ENCODE results near the gene PRKCQ.
"Not testable (repeated sequence)": the region's sequence is repeated elsewhere in the genome, so short reads cannot be mapped to it uniquely, and the experiment has no call there.

PRKCQ gene

DNA sequence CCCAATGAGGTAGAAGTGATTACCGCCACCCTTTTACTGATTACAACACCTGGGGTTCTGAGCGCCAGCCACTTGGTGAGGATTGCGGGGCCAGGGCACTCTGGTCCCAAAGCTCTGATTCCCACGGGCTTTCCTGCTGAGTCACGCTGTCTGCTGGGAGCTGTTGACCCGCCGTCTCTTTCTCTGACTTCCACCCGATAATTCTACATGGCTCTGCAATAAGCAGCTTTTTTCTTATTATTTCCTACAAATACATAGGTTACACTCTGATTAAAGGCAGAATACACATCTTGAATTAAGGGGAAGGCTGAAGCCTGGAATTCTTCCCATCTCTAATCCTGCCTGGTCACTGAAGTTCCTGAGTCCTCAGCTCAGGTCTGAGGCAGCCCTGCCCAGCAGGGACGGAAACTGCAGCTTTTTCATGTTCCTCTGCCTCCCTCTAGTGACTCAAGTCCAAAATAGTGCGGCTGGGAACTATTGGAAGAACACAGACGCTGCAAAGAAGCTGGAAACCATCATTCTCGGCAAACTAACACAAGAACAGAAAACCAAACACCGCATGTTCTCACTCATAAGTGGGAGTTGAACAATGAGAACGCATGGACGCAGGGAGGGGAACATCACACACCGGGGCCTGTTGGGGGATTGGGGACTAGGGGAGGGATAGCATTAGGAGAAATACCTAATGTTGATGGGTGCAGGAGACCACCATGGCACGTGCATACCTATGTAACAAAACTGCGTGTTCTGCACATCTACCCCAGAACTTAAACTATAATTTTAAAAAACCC, 178.3 kb downstream of the PRKCQ start:
- DNase-seq = peak; percentile 91

DNA sequence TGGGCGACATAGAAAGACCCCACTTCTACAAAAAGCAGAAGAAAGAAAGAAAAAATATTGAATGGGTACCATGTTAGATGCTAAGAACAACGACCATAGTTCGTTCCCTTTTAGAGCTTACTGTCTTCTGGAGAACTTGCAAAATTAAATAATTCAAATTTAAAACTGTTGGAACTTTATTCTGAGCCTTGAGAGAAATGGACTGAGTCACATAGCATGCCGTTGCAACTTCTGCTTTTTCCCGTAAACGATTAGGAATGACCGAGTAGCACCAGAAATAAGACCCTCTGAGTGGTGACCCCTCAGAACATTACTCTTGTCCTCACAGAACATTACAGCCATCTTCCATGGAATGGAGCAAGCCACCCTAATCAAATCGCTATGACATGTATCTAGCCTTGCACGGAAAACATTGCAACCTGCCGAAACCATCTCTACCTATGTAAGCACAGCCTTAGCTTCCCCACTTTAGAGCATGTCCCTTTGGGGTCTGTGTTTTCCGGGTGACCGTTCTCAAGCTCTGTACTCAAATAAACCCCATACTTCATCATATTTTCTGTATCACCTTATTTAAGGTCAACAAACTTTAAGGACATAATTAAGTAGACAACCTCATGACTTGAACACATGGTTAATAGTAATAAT, 179.1 kb downstream of the PRKCQ start:
- DNase-seq = peak; percentile 36

DNA sequence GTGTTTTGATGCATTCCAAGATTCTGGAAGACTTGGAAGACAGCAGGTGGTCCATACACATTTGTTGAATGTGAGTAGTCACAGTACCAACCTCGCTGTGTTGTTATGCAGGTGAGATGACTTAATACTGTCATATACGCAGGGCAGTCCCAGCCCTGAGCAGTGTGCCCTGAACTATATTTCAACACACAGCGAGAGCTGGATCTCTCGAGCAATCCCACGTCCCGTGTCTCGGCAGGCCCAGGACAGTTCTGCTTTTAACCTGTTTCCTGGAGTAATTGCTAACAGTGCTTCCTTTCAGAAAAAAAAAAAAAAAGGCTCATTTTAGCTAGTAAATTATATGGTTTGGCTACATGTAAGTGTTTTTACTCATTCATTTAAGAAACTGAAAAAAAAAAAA, 179.7 kb downstream of the PRKCQ start:
- peak; percentile 45 for DNase-seq

DNA sequence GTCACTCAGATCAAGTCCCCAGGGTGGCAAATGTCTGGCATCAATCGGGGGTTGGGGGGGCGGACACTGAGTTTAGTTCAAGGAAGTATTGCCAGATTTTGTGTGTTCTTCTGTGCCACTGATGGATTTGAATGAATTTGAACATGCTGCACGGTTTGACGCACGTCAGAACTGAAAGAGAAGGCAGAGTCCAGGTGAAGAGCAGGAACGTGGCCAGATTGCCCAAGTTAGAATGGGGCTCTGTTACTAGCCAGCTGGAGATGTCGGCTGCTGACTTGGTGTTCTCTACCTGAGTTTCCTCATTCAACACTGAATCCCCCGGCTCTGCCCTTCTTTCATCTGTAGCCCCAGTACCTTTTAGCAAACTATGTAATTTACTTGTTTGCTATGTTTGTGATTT, 180.2 kb downstream of the PRKCQ start:
- DNase-seq = no peak

DNA sequence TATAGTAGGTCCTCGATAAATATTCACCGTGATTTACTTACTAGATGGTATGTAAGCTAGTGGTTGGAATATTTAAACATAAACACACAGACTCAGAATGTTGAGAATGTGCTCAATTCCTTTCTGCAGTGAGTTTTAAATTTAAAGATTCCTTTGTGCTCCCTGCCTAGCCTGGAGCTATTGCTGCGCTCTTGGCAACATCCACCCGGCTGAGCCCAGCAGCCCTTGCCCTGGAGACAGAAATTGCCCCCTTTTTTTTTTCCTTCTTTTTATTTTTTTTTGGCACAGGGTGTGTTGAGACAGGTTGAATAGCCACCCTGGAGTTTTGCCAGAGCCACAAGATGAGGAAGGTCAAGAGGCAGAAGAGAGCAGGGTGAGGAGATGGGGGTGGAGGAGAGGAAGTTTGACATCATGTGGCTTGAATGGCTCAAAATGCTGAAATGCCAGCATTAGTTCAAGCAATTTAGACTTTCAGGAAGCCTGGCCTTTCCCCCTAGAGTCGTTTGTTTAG, 180.8 kb downstream of the PRKCQ start:
- DNase-seq = peak; percentile 68

DNA sequence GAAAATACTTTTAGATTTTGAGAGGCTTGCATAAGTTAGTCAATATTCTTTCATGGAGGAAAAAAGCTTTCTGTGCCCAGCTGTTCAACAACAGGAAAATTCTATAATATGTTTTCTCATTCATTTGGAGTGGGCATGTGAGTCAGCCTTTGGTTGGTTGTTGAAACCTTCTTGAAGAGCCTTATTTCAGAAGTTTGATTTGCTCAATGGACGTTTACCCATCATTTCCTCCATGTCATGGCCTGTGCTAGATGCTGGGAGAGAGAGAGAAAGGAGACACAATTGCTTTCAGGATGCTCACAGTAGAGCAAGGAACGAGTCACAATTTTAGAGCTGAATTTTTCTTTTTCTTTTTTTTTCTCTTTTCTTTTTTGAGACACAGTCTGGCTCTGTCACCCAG, 181.7 kb downstream of the PRKCQ start:
- no peak for DNase-seq

DNA sequence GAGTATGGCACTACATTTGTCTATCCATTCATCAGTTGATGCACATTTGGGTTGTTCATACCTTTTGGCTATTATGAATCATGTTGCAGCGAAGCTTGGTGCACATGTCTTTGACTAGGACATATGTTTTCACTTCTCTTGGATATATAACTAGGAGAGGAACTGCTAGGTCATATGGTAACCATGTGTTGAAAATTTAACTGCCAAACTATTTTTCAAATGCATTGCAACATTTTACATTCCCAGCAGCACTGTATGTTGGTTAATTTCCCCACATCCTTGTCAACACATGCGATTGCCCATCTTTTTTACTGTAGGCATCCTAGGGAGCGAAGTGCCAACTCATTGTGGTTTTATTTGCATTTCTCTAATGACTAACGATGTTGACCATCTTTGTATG, 183.4 kb downstream of the PRKCQ start:
- peak; percentile 83 for DNase-seq

DNA sequence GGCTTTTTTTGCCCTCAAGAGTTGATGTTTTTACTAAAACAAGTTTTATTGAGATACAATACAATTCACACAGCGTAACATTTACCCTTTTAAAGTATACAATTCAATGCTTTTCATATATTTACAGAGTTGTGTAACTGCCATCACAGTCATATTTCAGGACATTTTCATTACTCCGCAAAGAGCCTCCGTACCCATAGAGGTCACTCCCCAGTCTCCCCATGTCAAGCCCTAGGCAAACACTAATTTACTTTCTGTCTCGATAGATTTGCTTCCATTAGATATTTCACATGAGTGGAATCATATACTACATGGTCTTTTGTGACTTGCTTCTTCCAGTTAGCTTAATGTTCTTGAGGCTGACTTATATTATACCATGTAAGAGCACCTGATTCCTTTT, 183.8 kb downstream of the PRKCQ start:
- DNase-seq = no peak

DNA sequence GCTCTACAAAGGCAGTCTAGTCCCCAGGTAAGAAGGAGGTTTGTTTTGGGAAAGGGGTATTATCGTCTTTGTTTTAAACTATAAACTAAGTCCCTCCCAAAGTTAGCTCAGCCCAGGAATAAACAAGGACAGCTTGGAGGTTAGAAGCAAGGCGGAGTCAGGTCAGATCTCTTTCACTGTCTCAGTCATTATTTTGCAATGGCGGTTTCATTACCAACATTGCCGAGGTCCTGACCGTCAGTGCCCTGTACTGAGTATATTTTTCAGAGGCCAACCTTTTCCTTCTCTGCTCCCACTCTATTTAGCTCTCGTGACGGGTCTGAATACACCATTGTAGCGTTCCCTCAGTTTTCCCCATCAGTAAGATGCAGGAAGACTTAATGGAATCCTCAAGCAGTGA, 184.5 kb downstream of the PRKCQ start:
- DNase-seq = no peak

DNA sequence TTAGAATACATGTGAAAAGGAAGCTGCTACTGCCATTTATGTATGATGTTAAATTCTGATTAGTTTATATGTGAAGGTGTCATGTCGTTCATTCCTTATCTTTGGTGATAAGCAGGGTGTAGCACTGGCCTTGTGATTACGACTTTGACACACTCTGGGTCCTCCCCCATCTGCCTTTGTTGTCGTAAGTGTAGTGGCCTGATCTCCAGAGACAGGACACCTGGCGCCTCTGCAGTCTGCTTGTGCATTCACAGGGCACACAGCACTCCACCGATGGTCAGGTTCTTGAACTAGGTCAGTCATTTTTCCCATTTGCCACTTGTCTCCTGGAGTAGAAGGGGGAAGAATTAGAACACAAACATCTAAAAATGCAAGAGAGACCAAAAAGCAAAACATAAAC, 186.0 kb downstream of the PRKCQ start:
- no peak for DNase-seq

DNA sequence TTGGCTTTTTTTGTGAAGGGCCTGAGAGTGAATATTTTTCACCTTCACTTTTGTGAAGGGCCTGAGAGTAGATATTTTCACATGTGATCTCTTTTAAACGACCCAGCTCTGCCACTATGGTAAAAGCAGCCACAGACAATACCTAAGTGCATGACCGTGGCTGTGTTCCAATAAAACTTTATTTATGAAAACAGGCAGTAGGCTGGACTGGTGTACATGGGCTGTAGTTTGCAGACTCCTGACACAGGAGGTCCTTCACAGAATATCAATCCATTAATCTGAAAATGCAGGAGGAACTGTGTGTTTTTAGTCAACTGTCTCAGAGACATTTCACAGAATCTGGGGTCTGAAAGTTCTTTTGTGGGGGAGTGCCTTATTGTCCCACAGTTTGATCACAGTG, 186.9 kb downstream of the PRKCQ start:
- no peak for DNase-seq

DNA sequence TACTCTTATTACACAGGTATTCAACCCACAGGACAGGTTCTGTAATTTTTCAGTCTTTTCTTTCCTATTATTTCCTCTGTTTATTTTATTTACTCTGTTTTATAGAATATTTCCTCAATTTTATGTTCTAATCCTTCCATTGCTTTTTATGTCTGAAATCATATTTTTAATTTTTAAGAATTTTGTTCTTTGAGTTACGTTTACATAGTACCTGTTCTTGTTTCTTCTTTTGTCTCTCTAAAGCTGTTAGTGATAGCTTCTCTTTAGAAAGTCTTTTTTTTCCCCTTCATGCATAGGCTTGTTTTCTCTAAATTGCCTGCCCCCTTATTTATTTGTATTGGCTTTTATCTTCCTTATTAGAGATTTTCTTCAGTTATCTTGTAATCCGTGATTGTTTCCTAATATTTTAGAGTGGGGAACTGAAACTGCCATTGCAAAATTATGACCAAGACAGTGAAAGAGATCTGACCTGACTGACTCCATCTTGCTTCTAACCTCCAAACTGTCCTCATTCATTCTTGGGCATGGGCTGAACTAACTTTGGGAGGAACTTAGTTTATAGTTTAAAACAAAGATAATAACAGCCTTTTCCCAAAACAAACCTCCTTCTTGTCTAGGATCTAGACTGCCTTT, 189.7 kb downstream of the PRKCQ start:
- DNase-seq = no peak

DNA sequence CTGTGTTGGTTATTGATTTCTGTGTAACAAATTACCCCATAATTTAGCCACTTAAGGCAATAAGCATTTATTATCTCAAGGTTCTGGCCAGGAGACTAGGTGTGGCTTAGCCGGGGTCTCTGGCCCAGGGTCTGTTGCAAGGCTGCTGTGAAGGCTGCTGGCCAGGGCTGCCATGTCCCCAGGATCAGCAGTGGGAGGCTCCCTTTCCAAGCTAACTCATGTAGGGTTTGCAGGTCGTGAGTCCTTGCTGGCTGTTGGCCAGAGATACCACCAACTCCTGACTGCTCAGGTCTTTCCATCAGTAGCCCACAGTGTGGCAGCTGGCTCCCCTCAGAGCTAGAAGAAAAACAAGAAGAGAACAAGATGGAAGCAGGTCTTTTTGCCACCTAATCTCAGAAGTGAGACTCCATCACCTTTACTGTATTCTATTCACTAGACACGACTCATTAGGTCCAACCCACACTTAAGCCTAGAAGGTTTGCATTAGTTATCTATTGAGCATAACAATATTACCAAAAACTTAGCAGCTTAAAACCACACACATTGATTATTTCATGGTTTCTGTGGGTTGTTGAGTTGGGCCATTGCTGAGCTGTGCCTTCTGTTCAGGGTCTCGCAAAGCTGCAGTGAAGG, 191.7 kb downstream of the PRKCQ start:
- no peak for DNase-seq

DNA sequence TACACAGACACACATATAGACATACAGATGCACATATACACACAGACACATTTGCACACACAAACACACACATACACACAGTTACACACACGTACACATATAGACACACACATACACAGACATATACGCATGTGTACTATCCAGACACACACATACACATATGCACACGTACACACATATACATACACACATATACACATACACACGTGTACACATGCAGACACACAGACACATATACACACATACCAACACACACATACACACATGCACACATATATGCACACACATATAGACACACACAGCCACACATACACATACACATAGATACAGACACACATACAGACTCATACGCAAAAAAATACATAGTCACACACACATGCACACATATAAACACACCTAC, 193.1 kb downstream of the PRKCQ start:
- no peak for DNase-seq

DNA sequence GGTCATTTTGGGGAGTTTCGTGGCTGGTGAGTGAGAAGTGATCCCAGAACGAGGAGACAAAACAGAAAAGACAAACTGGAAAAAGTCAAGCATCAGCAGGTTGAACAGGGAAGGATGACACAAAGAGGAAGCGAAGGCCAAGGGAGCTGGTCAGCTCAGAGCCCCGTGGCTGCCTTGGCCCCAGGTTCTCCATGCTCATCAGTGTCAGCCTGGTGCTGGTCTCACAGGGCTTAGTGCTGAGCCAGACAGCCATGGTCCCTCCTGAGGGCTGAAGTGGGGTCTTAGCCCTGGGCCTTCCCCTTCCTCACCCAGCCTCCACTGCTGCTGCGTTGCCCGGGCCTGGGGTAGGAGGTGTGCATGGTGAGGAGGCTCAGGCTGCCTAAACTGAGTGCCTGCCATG, 193.7 kb downstream of the PRKCQ start:
- DNase-seq = no peak

DNA sequence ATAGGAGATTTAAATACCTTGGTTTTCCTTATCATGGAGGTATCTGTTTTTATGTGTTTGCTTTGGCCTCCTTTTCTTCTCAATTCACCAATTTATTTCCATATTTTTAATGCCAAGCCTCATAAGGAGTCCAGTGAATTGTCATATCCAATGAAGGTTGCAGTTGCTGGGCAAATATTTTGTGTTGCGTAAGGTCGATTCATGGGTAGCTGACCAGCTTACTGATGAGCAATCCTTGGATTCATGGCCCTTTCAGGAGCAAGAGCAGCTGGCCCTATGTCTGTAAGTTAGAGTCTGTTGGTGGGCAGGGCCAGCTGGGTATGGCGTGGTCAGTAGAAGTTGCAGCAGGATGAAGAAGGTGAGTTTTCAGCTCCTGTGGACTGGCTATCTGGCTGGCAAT, 194.4 kb downstream of the PRKCQ start:
- DNase-seq = no peak

DNA sequence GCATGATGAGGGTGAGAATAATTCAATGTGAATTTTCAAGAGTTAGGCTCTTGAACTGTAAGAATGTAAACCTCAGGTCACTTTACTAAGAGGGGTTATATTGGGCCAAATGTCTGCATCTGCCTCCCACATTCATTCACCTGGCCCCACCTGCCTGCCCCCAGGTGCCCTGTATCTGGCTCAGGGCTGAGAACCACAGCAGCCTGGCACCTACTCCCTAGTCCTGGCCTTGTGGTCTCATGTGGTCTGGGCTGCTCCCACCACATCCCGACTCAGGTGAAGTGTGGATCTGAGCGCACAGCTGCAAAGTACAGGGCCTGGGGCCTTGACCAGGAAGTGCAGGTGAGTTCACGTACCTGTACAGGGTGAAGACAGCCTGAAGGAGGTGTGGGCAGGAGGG, 195.2 kb downstream of the PRKCQ start:
- DNase-seq = no peak

DNA sequence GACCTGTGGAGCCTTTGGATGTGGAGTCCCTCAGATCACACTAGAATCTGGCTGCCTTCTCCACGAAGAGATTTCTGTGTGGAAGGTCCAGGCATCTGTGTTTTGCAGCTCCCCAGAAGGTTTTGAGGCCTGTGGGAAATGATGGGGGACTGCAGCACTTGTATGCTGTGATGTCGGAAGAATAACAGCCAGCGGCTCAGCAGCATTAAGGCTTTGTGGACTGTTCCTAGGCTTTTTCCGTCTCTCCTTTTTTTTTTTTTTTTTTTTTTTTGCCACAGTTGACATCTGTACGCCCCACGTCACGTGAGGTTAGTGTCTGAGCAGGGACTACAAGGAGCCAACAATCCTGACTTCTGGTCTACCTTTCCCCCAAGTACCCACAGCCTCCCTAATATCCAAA, 196.0 kb downstream of the PRKCQ start:
- DNase-seq = no peak

DNA sequence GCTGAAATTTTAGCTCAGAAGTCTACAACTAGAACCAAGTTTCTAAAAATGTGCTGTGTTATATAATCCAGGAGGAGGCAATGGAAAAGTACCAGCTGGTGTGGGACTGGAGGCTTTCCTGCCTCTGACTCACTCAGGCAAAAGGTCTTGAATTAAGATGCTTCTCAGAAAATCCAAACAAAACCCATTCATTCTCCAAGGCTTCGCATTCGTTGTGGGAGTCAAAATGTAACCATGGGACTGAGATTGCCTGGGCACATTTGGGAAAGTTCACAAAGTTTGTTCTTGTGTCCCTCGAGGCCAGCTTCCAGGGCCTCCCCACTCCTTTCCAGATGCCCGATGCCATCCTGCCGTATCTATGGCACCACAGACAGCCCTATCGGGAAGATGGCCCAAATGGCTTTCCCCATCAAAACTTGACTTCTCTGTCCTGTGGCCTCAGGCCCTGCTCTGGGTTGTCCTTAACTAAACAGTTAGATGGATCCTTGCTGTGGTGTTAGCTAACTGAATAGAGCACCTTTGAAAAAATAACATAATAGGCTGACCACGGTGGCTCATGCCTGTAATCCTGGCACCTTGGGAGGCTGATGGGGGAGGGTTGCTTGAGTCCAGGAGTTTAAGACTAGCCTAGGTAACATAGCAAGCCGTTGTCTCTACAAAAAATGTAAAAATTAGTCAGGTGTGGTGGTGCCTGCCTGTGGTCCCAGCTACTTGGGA, 196.8 kb downstream of the PRKCQ start:
- no peak for DNase-seq

DNA sequence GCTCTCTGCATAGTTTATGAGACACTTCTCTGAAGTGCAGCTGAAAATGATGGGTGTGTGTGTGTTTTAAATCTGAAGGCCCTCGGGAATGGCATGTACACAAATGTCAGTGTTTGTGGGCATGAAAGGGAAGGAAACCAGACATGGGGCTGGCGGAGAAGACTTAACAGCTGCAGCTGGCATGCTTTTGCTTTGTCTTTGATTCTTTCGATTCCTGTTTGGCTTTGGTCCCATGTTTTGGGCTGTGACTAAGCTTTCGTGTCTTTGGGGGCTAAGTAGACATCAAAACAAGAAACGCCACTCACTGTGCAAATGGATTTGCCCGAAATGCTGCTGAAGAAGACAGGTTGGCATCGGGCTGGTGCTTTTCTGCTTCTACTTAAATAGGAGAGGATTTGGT, 198.0 kb downstream of the PRKCQ start:
- DNase-seq = peak; percentile 80

DNA sequence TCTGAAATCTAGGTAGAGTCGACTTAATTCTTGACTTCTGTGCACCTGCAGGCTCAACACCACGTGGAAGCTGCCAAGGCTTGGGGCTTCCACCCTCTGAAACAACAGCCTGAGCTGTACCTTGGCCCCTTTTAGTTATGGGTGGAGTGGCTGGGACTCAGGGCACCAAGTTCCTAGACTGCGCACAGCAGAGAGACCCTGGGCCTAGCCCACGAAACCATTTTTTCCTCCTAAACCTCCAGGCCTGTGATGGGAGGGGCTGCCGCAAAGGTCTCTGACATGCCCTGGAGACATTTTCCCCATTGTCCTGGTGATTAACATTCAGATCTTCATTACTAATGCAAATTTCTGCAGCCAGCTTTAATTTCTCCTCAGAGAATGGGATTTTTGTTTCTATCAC, 199.6 kb downstream of the PRKCQ start:
- DNase-seq = not testable (repeated sequence)

DNA sequence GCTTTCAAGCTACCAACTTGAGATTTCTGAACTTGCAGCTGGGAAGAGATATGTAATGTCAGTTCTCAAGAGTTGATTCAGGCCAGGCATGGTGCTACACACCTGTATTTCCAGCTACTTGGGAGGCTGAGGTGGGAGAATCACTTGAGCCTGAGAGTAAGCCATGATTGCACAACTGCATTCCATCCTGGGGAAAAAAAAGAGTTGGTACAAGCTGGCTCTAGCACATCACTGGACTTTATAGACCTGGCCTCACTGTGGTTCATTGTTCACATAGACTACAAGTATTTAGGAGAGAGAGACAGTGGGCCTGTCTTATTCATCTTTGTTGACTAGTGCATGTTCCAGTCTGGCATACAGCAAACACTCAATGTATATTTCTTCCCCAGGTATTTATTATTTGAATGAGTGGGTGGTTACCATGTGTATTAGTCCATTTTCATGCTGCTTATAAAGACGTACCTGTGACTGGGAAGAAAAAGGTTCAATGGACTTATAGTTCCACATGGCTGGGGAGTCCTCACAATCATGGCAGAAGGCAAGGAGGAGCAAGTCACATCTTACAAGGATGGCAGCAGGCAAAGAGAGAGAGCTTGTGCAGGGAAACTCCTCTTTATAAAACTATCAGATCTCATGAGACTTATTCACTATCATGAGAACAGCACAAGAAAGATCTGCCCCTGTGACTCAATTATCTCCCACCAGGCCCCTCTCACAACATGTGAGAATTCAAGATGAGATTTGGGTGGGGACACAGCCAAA, 200.9 kb downstream of the PRKCQ start:
- no peak for DNase-seq
